ENCODE measurements around the gene GUCY2C.

- TF ChIP-seq CTCF (conservative IDR thresholded peaks at IDR 0.05 in 1 of 2, IDR thresholded peaks at IDR 0.05 in 1 of 2; ENCODE audit: extremely low read depth in 1 of 2, insufficient read depth in 1 of 2, low read depth in 1 of 2, low read length in 2 of 2) (peak in 1 of 2 donors; percentile 12), EZH2 (IDR thresholded peaks at IDR 0.05; ENCODE audit: borderline replicate concordance, low read length) (no peak)
These were observed 124.0 kb downstream of the GUCY2C start for GRCh38 chr12:14572401-14572800.
